MM.1S (cell line): ENCODE data around the gene IRGQ.
"Not testable (repeated sequence)": the region's sequence is repeated elsewhere in the genome, so short reads cannot be mapped to it uniquely, and the experiment has no call there.

ENCODE experiments used
- DNase-seq: peaks from one replicate; pipeline ENCODE4 v3.0.0-alpha.2; 2015
- H2AFZ ChIP-seq: fragments of 300-600 bp; sonication (generic); 2 replicates; pipeline ENCODE4 v1.6.0; 2016; ENCODE audit warnings: antibody characterized with exemption, low read length
- H3F3A ChIP-seq: fragments of 300-600 bp; sonication (generic); 2 replicates; pipeline ENCODE4 v1.6.1; 2016; ENCODE audit warnings: mild to moderate bottlenecking, antibody characterized with exemption, low read length, moderate library complexity, mixed read lengths; ENCODE audit not compliant: insufficient read depth
- H3K27ac ChIP-seq: fragments of 300-600 bp; sonication (generic); 2 replicates; pipeline ENCODE4 v1.5.1; 2016; ENCODE audit warnings: mild to moderate bottlenecking, low read length
- H3K27me3 ChIP-seq: fragments of 300-600 bp; sonication (generic); replicated peaks from 2 replicates; pipeline ENCODE4 v1.6.0; 2016; ENCODE audit warnings: low read length; ENCODE audit not compliant: insufficient read depth
- H3K36me3 ChIP-seq: fragments of 300-600 bp; sonication (generic); replicated peaks from 2 replicates; pipeline ENCODE4 v1.6.1; 2016; ENCODE audit warnings: mild to moderate bottlenecking, low read length, mixed read lengths; ENCODE audit not compliant: insufficient read depth
- H3K4me1 ChIP-seq: fragments of 300-600 bp; sonication (generic); 2 replicates; pipeline ENCODE4 v1.6.1; 2016; ENCODE audit warnings: low read length, mixed read lengths
- H3K4me2 ChIP-seq: fragments of 300-600 bp; sonication (generic); 2 replicates; pipeline ENCODE4 v1.6.0; 2016; ENCODE audit warnings: low read depth, low read length
- H3K4me3 ChIP-seq: fragments of 300-600 bp; sonication (generic); 2 replicates; pipeline ENCODE4 v1.5.1; 2016; ENCODE audit warnings: low read length, mixed read lengths
- H3K79me2 ChIP-seq: fragments of 300-600 bp; sonication (generic); 2 replicates; pipeline ENCODE4 v1.6.1; 2016; ENCODE audit warnings: mixed run types, low read length, mixed read lengths
- H3K9ac ChIP-seq: fragments of 300-600 bp; sonication (generic); 2 replicates; pipeline ENCODE4 v1.6.1; 2016; ENCODE audit warnings: low read length, mixed read lengths
- H3K9me2 ChIP-seq: fragments of 300-600 bp; sonication (generic); replicated peaks from 2 replicates; pipeline ENCODE4 v1.6.1; 2016; ENCODE audit warnings: mild to moderate bottlenecking, low read length, mixed read lengths; ENCODE audit not compliant: insufficient read depth
- H3K9me3 ChIP-seq: fragments of 300-600 bp; sonication (generic); replicated peaks from 2 replicates; pipeline ENCODE4 v1.6.1; 2016; ENCODE audit warnings: mild to moderate bottlenecking, low read length, mixed read lengths; ENCODE audit not compliant: insufficient read depth
- H4K20me1 ChIP-seq: fragments of 300-600 bp; sonication (generic); 2 replicates; pipeline ENCODE4 v1.6.1; 2016; ENCODE audit warnings: mild to moderate bottlenecking, low read length, moderate library complexity, mixed read lengths; ENCODE audit not compliant: insufficient read depth
- EZH2 ChIP-seq: fragments of 300-600 bp; sonication (generic); optimal IDR thresholded peaks from 2 replicates; pipeline ENCODE3; 2017; ENCODE audit warnings: low read depth, mild to moderate bottlenecking, antibody characterized with exemption, low read length, mixed read lengths
- EZH2phosphoT487 ChIP-seq: fragments of 300-600 bp; sonication (generic); IDR thresholded peaks from 2 replicates; pipeline ENCODE4 v1.6.1; 2018; ENCODE audit warnings: antibody characterized with exemption, low read length
- TF ChIP-seq, protein P1 (sequence below): fragments of 300-600 bp; sonication (generic); IDR thresholded peaks from 2 replicates; pipeline ENCODE4 v1.5.1; 2016; ENCODE audit warnings: antibody characterized with exemption, low read length, mixed read lengths

IRGQ gene

GRCh38 chr19:43548706-43549105 lies 47.2 kb downstream of the IRGQ start:
- no peak for DNase-seq
- Histone ChIP-seq H4K20me1 (no peaks in the 10 kb centered on the region), H3K4me2 (no peak overlapping the region), H3K9me2 (no peaks in the 10 kb centered on the region), H3K4me1 (no peaks in the 10 kb centered on the region), H3K27me3 (no peaks in the 10 kb centered on the region), H3K79me2 (no peaks in the 10 kb centered on the region), H3F3A (no peaks in the 10 kb centered on the region), H3K4me3 (no peak overlapping the region), H3K9ac (no peak overlapping the region), H3K36me3 (no peaks in the 10 kb centered on the region), H3K27ac (no peak overlapping the region), H2AFZ (no peak overlapping the region), H3K9me3 (no peaks in the 10 kb centered on the region)
- TF ChIP-seq, protein P1, sequence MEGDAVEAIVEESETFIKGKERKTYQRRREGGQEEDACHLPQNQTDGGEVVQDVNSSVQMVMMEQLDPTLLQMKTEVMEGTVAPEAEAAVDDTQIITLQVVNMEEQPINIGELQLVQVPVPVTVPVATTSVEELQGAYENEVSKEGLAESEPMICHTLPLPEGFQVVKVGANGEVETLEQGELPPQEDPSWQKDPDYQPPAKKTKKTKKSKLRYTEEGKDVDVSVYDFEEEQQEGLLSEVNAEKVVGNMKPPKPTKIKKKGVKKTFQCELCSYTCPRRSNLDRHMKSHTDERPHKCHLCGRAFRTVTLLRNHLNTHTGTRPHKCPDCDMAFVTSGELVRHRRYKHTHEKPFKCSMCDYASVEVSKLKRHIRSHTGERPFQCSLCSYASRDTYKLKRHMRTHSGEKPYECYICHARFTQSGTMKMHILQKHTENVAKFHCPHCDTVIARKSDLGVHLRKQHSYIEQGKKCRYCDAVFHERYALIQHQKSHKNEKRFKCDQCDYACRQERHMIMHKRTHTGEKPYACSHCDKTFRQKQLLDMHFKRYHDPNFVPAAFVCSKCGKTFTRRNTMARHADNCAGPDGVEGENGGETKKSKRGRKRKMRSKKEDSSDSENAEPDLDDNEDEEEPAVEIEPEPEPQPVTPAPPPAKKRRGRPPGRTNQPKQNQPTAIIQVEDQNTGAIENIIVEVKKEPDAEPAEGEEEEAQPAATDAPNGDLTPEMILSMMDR = no peak
- TF ChIP-seq EZH2 = no peak

GRCh38 chr19:43547926-43548325 lies 48.0 kb downstream of the IRGQ start:
- H3K4me3 ChIP-seq, H3K27ac ChIP-seq, H3K4me2 ChIP-seq, H3F3A ChIP-seq, H3K36me3 ChIP-seq, H3K27me3 ChIP-seq, H3K9me2 ChIP-seq, H3K9me3 ChIP-seq, H3K79me2 ChIP-seq, H3K9ac ChIP-seq, H2AFZ ChIP-seq, H4K20me1 ChIP-seq, H3K4me1 ChIP-seq, DNase-seq: not testable (repeated sequence)

- no peaks in the 10 kb centered on the region for H3K4me1 ChIP-seq
- no peaks in the 10 kb centered on the region for H3F3A ChIP-seq
- no peaks in the 10 kb centered on the region for H3K9me3 ChIP-seq
- H3K4me2 ChIP-seq = no peak overlapping the region
- H3K4me3 ChIP-seq = no peak overlapping the region
- H3K79me2 ChIP-seq = no peaks in the 10 kb centered on the region
- no peak overlapping the region for H3K27ac ChIP-seq
- H3K27me3 ChIP-seq = no peaks in the 10 kb centered on the region
- no peak overlapping the region for H2AFZ ChIP-seq
- TF ChIP-seq, protein P1 = no peak
- TF ChIP-seq EZH2 = no peak
- TF ChIP-seq EZH2phosphoT487 = no peak
- no peaks in the 10 kb centered on the region for H3K36me3 ChIP-seq
- no peaks in the 10 kb centered on the region for H3K9me2 ChIP-seq
- no peaks in the 10 kb centered on the region for H4K20me1 ChIP-seq
- no peak for DNase-seq
- H3K9ac ChIP-seq = no peak overlapping the region
Observed at GRCh38 chr19:43546581-43546980, 49.4 kb downstream of the IRGQ start.

- Histone ChIP-seq H3K4me3 (no peak overlapping the region), H3K4me1 (no peaks in the 10 kb centered on the region), H3K4me2 (no peak overlapping the region), H3K9me3 (no peaks in the 10 kb centered on the region), H4K20me1 (no peaks in the 10 kb centered on the region), H3K27me3 (no peaks in the 10 kb centered on the region), H2AFZ (no peak overlapping the region), H3K9me2 (no peaks in the 10 kb centered on the region), H3K36me3 (no peaks in the 10 kb centered on the region), H3K9ac (no peak overlapping the region), H3K79me2 (no peaks in the 10 kb centered on the region), H3K27ac (no peak overlapping the region), H3F3A (no peaks in the 10 kb centered on the region)
- no peak for DNase-seq
- no peak for TF ChIP-seq EZH2
- TF ChIP-seq, protein P1 = no peak
- TF ChIP-seq EZH2phosphoT487 = no peak
Observed at GRCh38 chr19:43545981-43546380, 50.0 kb downstream of the IRGQ start.
